Measurements from ENCODE around the gene LENG8. TPM values are rescaled to one million over a fixed set of nuclear protein-coding genes. Genes with fewer than 3 reads are reported as not detected.

LENG8 gene
- total RNA-seq, 1 experiment from 2014 or later: 148 TPM

DNA sequence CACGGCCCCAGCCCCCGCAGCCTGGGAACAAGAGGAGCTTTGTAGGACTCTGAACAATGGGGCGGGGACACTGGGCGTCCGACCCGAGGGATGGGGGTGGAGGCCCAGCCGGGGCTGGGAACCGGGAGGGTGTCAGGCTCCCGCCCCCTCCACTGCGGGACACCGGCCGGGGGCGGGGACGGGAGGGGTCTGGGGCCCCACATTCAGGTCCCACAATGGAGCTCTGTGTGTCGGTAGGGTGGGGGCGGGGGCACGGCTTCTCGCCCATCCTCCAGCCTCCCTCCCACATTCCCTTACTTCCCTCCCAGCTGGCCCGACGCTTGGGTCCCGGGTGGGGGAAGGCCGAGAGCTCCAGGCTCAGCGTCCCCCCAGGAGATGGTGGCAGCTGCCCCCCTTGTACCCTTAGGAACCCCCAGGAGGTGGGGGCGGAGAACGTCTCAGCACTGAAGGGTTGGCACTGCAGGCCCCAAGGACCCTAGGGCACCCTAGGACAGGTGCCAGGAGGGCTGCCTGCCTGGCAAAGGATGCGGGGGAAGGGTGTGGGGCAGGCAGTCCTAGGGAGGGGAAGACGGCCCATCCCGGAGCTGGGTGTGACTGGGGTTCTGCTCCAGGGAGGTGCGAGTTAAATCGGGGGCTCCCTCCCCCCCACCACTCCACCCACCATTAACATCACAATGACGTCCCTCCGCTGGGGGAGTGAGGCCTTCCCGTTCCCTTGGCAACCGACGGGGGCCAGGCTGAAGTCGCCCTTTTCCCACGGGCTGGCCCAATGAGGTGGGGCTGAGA is 28.4 kb upstream of the LENG8 start:
- Histone ChIP-seq H3K79me2 (ENCODE audit: insufficient read depth, low read length) (no peaks in the 10 kb centered on the region), H3K9ac (ENCODE audit: extremely low read depth, insufficient read length, low read length) (no peak overlapping the region), H2BK120ac (ENCODE audit: low read depth, low read length, poor library complexity, severe bottlenecking) (no peak overlapping the region), H4K8ac (replicated peaks; ENCODE audit: insufficient read length, low read depth, low read length) (no peak overlapping the region), H3K14ac (ENCODE audit: insufficient read depth, low read length) (peak overlapping the region; percentile 74; the same call in 1 of the 2 replicates), H2AK5ac (ENCODE audit: insufficient read length, low read length) (no peak overlapping the region), H2BK12ac (ENCODE audit: insufficient read length, low read depth, low read length) (no peak overlapping the region), H2BK5ac (ENCODE audit: insufficient read length, low read length) (no peak overlapping the region), H3K27me3 (ENCODE audit: insufficient read depth, low read length) (peaks cover 4% of the 10 kb centered on the region; the same call in 1 of the 2 replicates), H3K9me3 (ENCODE audit: control insufficient read depth, low read depth, low read length) (no peaks in the 10 kb centered on the region), H2AFZ (ENCODE audit: low read length) (no peak overlapping the region), H4K5ac (ENCODE audit: insufficient read length, low read depth, low read length) (no peak overlapping the region), H3K79me1 (ENCODE audit: insufficient read depth, low read depth, low read length, poor library complexity, severe bottlenecking) (no peaks in the 10 kb centered on the region), H3K4ac (ENCODE audit: low read depth, low read length) (no peak overlapping the region), H3K18ac (ENCODE audit: insufficient read length, low read depth, low read length) (peak overlapping the region; percentile 89), H2BK15ac (ENCODE audit: low read depth, low read length) (no peak overlapping the region), H3K27ac (ENCODE audit: insufficient read length, low read depth, low read length) (no peak overlapping the region), H3K4me1 (ENCODE audit: insufficient read depth, low read length) (peaks cover 5% of the 10 kb centered on the region; the same call in 1 of the 2 replicates), H3K23ac (ENCODE audit: insufficient read length, low read depth, low read length) (no peak overlapping the region), H2BK20ac (ENCODE audit: low read depth, low read length, poor library complexity, severe bottlenecking) (no peak overlapping the region), H4K20me1 (ENCODE audit: control insufficient read depth, insufficient read depth, insufficient read length) (no peaks in the 10 kb centered on the region), H3K56ac (ENCODE audit: insufficient read length, low read depth, low read length) (no peak overlapping the region), H4K91ac (ENCODE audit: insufficient read length, low read depth, low read length) (no peak overlapping the region), H3K4me2 (ENCODE audit: insufficient read depth, insufficient read length, low read length) (peak overlapping the region; percentile 30), H3T11ph (ENCODE audit: low read length) (no peak overlapping the region), H3K23me2 (ENCODE audit: insufficient read length, low read depth, low read length, poor library complexity, severe bottlenecking) (peaks cover 13% of the 10 kb centered on the region)
- no CpG with 5 or more reads among the region's 37 CpGs for WGBS (ENCODE audit: extremely low coverage, insufficient read length, low lambda C conversion rate)
- peaks cover 18 to 47% (median 41%) of the 10 kb centered on the region in 3 experiments; a peak in 6 of 7 replicates for H3K36me3 Mint-ChIP-seq (ENCODE audit: insufficient read depth in 1 of 3, low read depth in 3 of 3)
- peaks cover 48% of the 10 kb centered on the region for H3K27me3 Mint-ChIP-seq (ENCODE audit: low read depth)
- peaks cover 0 to 2% of the 10 kb centered on the region in 2 experiments; a peak in 3 of 5 replicates for H3K9me3 Mint-ChIP-seq
- peak; percentile 76 for DNase-seq
- peak overlapping the region; percentile 90 to 96 (median 96); a peak in 6 of 7 replicates for H3K27ac Mint-ChIP-seq
- peak overlapping the region; percentile 52 to 74 for H3K4me3 Mint-ChIP-seq
- TF ChIP-seq, protein P1, sequence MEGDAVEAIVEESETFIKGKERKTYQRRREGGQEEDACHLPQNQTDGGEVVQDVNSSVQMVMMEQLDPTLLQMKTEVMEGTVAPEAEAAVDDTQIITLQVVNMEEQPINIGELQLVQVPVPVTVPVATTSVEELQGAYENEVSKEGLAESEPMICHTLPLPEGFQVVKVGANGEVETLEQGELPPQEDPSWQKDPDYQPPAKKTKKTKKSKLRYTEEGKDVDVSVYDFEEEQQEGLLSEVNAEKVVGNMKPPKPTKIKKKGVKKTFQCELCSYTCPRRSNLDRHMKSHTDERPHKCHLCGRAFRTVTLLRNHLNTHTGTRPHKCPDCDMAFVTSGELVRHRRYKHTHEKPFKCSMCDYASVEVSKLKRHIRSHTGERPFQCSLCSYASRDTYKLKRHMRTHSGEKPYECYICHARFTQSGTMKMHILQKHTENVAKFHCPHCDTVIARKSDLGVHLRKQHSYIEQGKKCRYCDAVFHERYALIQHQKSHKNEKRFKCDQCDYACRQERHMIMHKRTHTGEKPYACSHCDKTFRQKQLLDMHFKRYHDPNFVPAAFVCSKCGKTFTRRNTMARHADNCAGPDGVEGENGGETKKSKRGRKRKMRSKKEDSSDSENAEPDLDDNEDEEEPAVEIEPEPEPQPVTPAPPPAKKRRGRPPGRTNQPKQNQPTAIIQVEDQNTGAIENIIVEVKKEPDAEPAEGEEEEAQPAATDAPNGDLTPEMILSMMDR (conservative IDR thresholded peaks at IDR 0.05): no peak
- H3K4me1 Mint-ChIP-seq: peaks cover 41 to 51% of the 10 kb centered on the region in 2 experiments

Data from H9 (cell line).